H1 (cell line): ENCODE measurements around the gene TADA2B.

Experiments used
- BRCA1 ChIP-seq: IDR thresholded peaks from 2 replicates; pipeline ENCODE4 v1.6.1; 2012; ENCODE audit warnings: low read depth, low read length, improper control_type of control experiment
- CBX5 ChIP-seq: fragments of 300-800, 300-1000 bp; sonication (generic); IDR thresholded peaks from 2 replicates; pipeline ENCODE4 v1.7.1; 2016; ENCODE audit warnings: antibody characterized with exemption, low read length, low read depth
- EGR1 ChIP-seq: IDR thresholded peaks from 2 replicates; pipeline ENCODE4 v1.6.1; 2011; ENCODE audit warnings: low read depth, low read length, borderline replicate concordance
- POLR2A ChIP-seq, 2 experiments: IDR thresholded peaks; 1 replicate in 1 of 2; 2 replicates in 1 of 2; pipeline ENCODE4 v1.6.1; 2011; ENCODE audit warnings: low read depth in 2 of 2, low read length in 2 of 2, mild to moderate bottlenecking in 2 of 2; ENCODE audit errors: control extremely low read depth in 1 of 2
- SUZ12 ChIP-seq: fragments of 200-600 bp; sonication (generic); IDR thresholded peaks from 2 replicates; pipeline ENCODE4 v1.6.1; 2012; ENCODE audit warnings: mild to moderate bottlenecking, inconsistent platforms, low read length, moderate library complexity, mixed read lengths
- TCF12 ChIP-seq: IDR thresholded peaks from 2 replicates; pipeline ENCODE4 v1.6.1; 2011; ENCODE audit warnings: low read depth, mild to moderate bottlenecking, low read length
- TF ChIP-seq, protein P1 (sequence below), 3 experiments: IDR thresholded peaks; 1 replicate in 2 of 3; 2 replicates in 1 of 3; pipeline versions ENCODE4 v1.5.1 to v1.6.1; 2011; ENCODE audit warnings: low read length in 3 of 3, mild to moderate bottlenecking in 3 of 3, inconsistent platforms in 2 of 3, low read depth in 1 of 3, moderate library complexity in 1 of 3; ENCODE audit not compliant: insufficient read depth in 1 of 3; ENCODE audit errors: control extremely low read depth in 1 of 3

DNA sequence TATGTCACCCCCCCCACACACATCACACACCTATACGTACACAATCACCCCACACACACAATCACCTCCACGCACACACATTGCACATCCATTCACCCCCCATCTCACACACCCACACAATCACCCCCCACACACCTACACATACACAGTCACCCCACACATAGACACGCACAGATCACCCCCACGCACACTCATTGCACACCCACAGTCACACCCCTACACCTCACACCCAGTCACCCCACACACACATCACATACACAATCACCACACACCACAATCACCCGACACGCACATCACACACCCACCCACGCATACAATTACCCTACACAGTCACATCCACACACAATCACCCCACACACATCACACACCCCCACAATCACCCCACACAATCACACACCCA is 15.9 kb upstream of the TADA2B start:
- TF ChIP-seq POLR2A (IDR thresholded peaks at IDR 0.05; ENCODE audit: control extremely low read depth in 1 of 2, low read depth in 2 of 2, low read length in 2 of 2) (no peak), BRCA1 (no peak), EGR1 (no peak), SUZ12 (no peak), TCF12 (no peak), CBX5 (no peak)
- TF ChIP-seq, protein P1, sequence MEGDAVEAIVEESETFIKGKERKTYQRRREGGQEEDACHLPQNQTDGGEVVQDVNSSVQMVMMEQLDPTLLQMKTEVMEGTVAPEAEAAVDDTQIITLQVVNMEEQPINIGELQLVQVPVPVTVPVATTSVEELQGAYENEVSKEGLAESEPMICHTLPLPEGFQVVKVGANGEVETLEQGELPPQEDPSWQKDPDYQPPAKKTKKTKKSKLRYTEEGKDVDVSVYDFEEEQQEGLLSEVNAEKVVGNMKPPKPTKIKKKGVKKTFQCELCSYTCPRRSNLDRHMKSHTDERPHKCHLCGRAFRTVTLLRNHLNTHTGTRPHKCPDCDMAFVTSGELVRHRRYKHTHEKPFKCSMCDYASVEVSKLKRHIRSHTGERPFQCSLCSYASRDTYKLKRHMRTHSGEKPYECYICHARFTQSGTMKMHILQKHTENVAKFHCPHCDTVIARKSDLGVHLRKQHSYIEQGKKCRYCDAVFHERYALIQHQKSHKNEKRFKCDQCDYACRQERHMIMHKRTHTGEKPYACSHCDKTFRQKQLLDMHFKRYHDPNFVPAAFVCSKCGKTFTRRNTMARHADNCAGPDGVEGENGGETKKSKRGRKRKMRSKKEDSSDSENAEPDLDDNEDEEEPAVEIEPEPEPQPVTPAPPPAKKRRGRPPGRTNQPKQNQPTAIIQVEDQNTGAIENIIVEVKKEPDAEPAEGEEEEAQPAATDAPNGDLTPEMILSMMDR (IDR thresholded peaks at IDR 0.05; ENCODE audit: control extremely low read depth in 1 of 3, insufficient read depth in 1 of 3, low read depth in 1 of 3, low read length in 3 of 3) = no peak
